Endodermal cell (in vitro differentiated cells): ENCODE measurements around the gene DQX1. TPM values are rescaled to one million over a fixed set of nuclear protein-coding genes. Genes with fewer than 3 reads are reported as not detected.

Source experiments
- DNase-seq: peaks from one replicate; pipeline ENCODE4 v3.0.0-alpha.2; 2017
- H3K27ac ChIP-seq: 2 replicates; pipeline ENCODE4 v1.5.1; 2013; ENCODE audit warnings: mild to moderate bottlenecking, low read depth, low read length, moderate library complexity
- H3K27me3 ChIP-seq: 2 replicates; pipeline ENCODE4 v1.6.1; 2013; ENCODE audit warnings: mild to moderate bottlenecking, low read length, moderate library complexity; ENCODE audit not compliant: insufficient read depth, control insufficient read depth, poor library complexity, severe bottlenecking
- H3K36me3 ChIP-seq: 2 replicates; pipeline ENCODE4 v1.7.0; 2013; ENCODE audit warnings: mild to moderate bottlenecking, low read length, moderate library complexity; ENCODE audit not compliant: control insufficient read depth, insufficient read depth
- H3K4me1 ChIP-seq: one replicate; pipeline ENCODE4 v1.7.0; 2013; ENCODE audit warnings: low read length; ENCODE audit not compliant: control insufficient read depth, insufficient read depth
- H3K4me3 ChIP-seq: 2 replicates; pipeline ENCODE4 v1.5.1; 2013; ENCODE audit warnings: mild to moderate bottlenecking, low read length, moderate library complexity
- H3K9ac ChIP-seq: 2 replicates; pipeline ENCODE4 v1.6.1; 2013; ENCODE audit warnings: mild to moderate bottlenecking, low read length, moderate library complexity; ENCODE audit not compliant: poor library complexity, severe bottlenecking; ENCODE audit errors: extremely low read depth
- H3K9me3 ChIP-seq: 2 replicates; pipeline ENCODE4 v1.6.1; 2013; ENCODE audit warnings: mild to moderate bottlenecking, low read length, moderate library complexity; ENCODE audit not compliant: control insufficient read depth
- H3K27ac Mint-ChIP-seq: 2 replicates; pipeline ENCODE4 v1.8.0; 2020; ENCODE audit warnings: mixed read lengths
- H3K27me3 Mint-ChIP-seq: 2 replicates; pipeline ENCODE4 v1.8.0; 2021; ENCODE audit warnings: mild to moderate bottlenecking, mixed read lengths; ENCODE audit not compliant: insufficient read depth
- H3K36me3 Mint-ChIP-seq: 2 replicates; pipeline ENCODE4 v1.8.0; 2020; ENCODE audit warnings: low read depth, mixed read lengths
- H3K4me1 Mint-ChIP-seq: 2 replicates; pipeline ENCODE4 v1.8.0; 2020; ENCODE audit warnings: mixed read lengths
- H3K4me3 Mint-ChIP-seq: 2 replicates; pipeline ENCODE4 v1.8.0; 2020; ENCODE audit warnings: mild to moderate bottlenecking, moderate library complexity, mixed read lengths
- H3K9me3 Mint-ChIP-seq: 2 replicates; pipeline ENCODE4 v1.8.0; 2020; ENCODE audit warnings: mild to moderate bottlenecking, mixed read lengths
- CTCF ChIP-seq: fragments of 200-600 bp; sonication (generic); conservative IDR thresholded peaks from 2 replicates; pipeline ENCODE4 v1.5.0; 2021; ENCODE audit warnings: antibody characterized with exemption, mild to moderate bottlenecking
- WGBS, 2 experiments: methylation state at CpG; one replicate each; pipeline versions ENCODE4 v1.1.5 to v1.1.7; 2013; ENCODE audit warnings: missing lambda C conversion rate in 2 of 2, mixed read lengths in 1 of 2; ENCODE audit not compliant: insufficient coverage in 1 of 2, insufficient read length in 1 of 2; 5-methylcytosine and 5-hydroxymethylcytosine counted together
- total RNA-seq, 2 donors: library from RNA; stranded (reverse); fragmentation: NEBNext Ultra II Directional in 1 of 2; extraction: Animal tissue kit (Norgen Biotek cat#: 25700) in 1 of 2; gene quantifications; 2 replicates in 1 of 2; 3 replicates in 1 of 2; pipeline ENCODE4 v1.2.1, GENCODE V29; 2021

DQX1 gene
- total RNA-seq, 2 donors from 2014 or later: 0.93 to 1.1 TPM

DNA sequence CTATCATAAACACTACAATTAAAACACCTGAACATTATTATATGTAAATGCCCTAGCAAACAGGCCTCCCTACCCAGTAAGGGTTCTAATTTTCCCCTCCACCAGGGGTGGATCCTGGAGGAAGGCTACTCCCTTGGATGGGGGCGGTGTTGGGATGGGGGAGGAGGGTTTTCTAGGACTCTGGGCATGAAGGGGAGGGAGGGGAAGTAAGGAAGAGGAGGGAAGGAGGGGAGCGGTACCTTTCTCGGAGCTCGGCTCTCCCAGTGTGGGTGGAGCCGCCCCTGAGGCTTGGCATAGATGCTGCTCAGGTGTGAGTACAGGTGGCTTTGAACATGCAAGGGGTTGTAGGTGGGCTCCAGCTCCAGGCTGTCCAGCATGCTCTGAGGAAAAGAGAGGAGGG, 33.9 kb upstream of the DQX1 start:
- no peaks in the 10 kb centered on the region for H3K9me3 ChIP-seq
- no peak for TF ChIP-seq CTCF
- peaks cover 36% of the 10 kb centered on the region for H3K27me3 ChIP-seq
- Mint-ChIP-seq H3K4me3 (no peak overlapping the region), H3K4me1 (peaks cover 9% of the 10 kb centered on the region), H3K27me3 (peaks cover 52% of the 10 kb centered on the region), H3K36me3 (peaks cover 6% of the 10 kb centered on the region), H3K9me3 (no peaks in the 10 kb centered on the region), H3K27ac (no peak overlapping the region)
- no peak overlapping the region for H3K4me3 ChIP-seq
- DNase-seq: peak; percentile 61
- no peaks in the 10 kb centered on the region for H3K4me1 ChIP-seq
- H3K9ac ChIP-seq: no peak overlapping the region
- no peak overlapping the region for H3K27ac ChIP-seq
- no peaks in the 10 kb centered on the region for H3K36me3 ChIP-seq
- 48 to 52% methylated on average over 4 to 5 of the region's 5 CpGs for WGBS, 2 experiments

DNA sequence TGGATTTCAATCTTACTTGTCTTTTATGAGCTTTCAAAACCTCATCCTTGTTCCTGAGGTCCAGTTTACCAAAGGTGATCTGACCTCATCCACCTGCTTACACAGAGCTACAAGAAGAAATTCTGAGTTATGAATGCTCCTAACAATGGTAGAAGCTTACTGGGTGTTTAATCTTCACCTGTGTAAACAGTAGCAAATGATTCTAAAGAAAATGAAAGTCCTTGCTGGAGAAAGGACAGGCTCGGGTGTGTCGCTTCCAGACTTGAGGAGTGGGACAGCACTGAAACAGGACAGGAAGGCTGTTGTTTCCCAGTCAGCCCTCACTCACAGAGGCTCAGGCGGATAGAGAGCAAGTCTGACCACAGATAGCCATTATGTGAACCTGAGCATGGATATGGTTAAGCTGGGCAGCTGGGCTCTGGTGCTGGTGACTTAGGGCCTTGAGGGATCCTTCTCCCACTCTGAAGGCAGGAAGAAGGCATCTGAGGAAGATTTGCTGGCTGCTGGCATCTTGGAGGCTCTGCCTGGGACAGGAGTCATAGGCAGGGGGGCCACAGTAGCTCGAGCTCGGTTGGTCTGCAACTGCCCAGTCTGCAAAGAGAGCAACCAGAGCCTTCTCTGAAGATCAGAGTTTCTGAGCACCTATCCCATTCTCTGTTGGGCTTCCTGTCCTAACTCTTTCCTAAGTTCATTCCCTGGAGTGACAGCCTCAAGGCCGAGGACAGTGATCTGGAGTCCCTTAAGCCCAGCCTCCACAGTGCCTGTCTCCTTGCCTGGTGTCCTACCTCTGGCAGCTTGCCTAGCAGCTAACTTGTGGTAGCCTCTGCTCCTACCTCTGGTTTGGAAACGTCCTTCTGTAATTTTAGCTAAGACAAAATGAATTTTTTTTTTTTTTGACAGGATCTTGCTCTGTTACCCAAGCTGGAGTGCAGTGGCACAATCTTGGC, 32.5 kb upstream of the DQX1 start:
- Histone ChIP-seq H3K9me3 (no peaks in the 10 kb centered on the region), H3K27ac (no peak overlapping the region), H3K4me1 (no peaks in the 10 kb centered on the region), H3K36me3 (no peaks in the 10 kb centered on the region), H3K27me3 (peaks cover 31% of the 10 kb centered on the region), H3K4me3 (no peak overlapping the region), H3K9ac (no peak overlapping the region)
- Mint-ChIP-seq H3K4me3 (no peak overlapping the region), H3K27me3 (peaks cover 56% of the 10 kb centered on the region), H3K4me1 (peaks cover 11% of the 10 kb centered on the region), H3K36me3 (peaks cover 6% of the 10 kb centered on the region), H3K27ac (no peak overlapping the region), H3K9me3 (no peaks in the 10 kb centered on the region)
- TF ChIP-seq CTCF: no peak
- DNase-seq: peak; percentile 39
- WGBS, 2 experiments: 82 to 85% methylated on average over 5 to 7 of the region's 7 CpGs

- H3K36me3 ChIP-seq: no peaks in the 10 kb centered on the region
- H3K9ac ChIP-seq: no peak overlapping the region
- WGBS, 2 experiments: 92 to 97% methylated on average over 4 to 6 of the region's 6 CpGs
- peaks cover 67% of the 10 kb centered on the region for H3K27me3 Mint-ChIP-seq
- H3K4me3 ChIP-seq: no peak overlapping the region
- H3K4me1 Mint-ChIP-seq: peaks cover 15% of the 10 kb centered on the region
- no peak for DNase-seq
- no peaks in the 10 kb centered on the region for H3K4me1 ChIP-seq
- H3K9me3 Mint-ChIP-seq: no peaks in the 10 kb centered on the region
- no peaks in the 10 kb centered on the region for H3K9me3 ChIP-seq
- no peak for TF ChIP-seq CTCF
- H3K36me3 Mint-ChIP-seq: peaks cover 6% of the 10 kb centered on the region
- no peak overlapping the region for H3K27ac ChIP-seq
- H3K4me3 Mint-ChIP-seq: no peak overlapping the region
- H3K27me3 ChIP-seq: peaks cover 47% of the 10 kb centered on the region
- H3K27ac Mint-ChIP-seq: no peak overlapping the region
Observed at GRCh38 chr2:74556831-74557370, 30.9 kb upstream of the DQX1 start.
